ENCODE measurements around the gene CCDC197. TPM values are rescaled to one million over a fixed set of nuclear protein-coding genes. Genes with fewer than 3 reads are reported as not detected.

The CCDC197 gene
- total RNA-seq, 2 experiments from 2014 or later = not detected

DNA sequence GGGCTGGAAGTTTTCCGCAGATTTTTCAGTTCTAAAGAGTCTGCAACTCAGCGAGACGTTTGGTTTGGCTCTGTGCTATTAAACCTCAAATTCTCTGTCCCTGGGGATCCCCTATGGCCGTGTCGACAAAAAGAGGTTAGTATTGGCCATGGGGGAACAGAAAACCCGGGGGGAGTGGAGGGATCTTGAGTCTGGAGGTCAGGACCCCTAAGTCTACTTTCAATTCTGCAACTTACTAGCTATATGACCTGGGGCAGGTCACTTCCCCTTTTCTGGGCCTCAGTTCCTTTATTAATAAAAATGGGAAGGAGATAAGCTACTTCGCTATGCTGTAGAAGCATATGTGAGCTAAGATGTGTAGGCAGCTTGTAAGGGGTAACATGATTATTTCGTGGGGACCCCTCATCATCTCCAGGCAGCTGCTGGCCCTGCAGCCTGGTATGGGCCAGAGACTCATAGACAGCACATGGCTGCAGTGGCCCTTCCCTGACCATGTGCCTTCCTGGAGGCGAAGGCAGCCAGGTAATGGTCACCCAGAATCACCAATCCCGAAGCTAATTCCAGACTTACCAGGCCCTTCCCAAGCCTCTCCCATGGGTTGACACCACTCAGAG lies 29.4 kb upstream of the CCDC197 start:
- Mint-ChIP-seq H3K27ac (no peak overlapping the region), H3K9me3 (peaks cover 5% of the 10 kb centered on the region), H3K36me3 (ENCODE audit: low read depth) (peaks cover 12% of the 10 kb centered on the region), H3K4me1 (ENCODE audit: low read depth) (peaks cover 81% of the 10 kb centered on the region), H3K4me3 (no peak overlapping the region), H3K27me3 (no peaks in the 10 kb centered on the region)
- CTCF ChIA-PET = interaction anchor here (0.7 to 13.6 kb wide), 4 partner anchors 11 to 169 kb away, joined by 3 to 290 read pairs (median 31); partner anchors contain the start of gene CCDC197
- intact Hi-C loops (cut with micrococcal nuclease) = no loop called here
- POLR2A ChIA-PET = interaction anchor here (1.0 to 12.3 kb wide), 6 partner anchors 6 to 44 kb away, joined by 3 to 180 read pairs (median 4); no protein-coding TSS in a partner anchor
- TF ChIP-seq, protein P1, sequence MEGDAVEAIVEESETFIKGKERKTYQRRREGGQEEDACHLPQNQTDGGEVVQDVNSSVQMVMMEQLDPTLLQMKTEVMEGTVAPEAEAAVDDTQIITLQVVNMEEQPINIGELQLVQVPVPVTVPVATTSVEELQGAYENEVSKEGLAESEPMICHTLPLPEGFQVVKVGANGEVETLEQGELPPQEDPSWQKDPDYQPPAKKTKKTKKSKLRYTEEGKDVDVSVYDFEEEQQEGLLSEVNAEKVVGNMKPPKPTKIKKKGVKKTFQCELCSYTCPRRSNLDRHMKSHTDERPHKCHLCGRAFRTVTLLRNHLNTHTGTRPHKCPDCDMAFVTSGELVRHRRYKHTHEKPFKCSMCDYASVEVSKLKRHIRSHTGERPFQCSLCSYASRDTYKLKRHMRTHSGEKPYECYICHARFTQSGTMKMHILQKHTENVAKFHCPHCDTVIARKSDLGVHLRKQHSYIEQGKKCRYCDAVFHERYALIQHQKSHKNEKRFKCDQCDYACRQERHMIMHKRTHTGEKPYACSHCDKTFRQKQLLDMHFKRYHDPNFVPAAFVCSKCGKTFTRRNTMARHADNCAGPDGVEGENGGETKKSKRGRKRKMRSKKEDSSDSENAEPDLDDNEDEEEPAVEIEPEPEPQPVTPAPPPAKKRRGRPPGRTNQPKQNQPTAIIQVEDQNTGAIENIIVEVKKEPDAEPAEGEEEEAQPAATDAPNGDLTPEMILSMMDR (IDR thresholded peaks at IDR 0.05) = no peak
- ATAC-seq (no peak), DNase-seq (no peak)

DNA sequence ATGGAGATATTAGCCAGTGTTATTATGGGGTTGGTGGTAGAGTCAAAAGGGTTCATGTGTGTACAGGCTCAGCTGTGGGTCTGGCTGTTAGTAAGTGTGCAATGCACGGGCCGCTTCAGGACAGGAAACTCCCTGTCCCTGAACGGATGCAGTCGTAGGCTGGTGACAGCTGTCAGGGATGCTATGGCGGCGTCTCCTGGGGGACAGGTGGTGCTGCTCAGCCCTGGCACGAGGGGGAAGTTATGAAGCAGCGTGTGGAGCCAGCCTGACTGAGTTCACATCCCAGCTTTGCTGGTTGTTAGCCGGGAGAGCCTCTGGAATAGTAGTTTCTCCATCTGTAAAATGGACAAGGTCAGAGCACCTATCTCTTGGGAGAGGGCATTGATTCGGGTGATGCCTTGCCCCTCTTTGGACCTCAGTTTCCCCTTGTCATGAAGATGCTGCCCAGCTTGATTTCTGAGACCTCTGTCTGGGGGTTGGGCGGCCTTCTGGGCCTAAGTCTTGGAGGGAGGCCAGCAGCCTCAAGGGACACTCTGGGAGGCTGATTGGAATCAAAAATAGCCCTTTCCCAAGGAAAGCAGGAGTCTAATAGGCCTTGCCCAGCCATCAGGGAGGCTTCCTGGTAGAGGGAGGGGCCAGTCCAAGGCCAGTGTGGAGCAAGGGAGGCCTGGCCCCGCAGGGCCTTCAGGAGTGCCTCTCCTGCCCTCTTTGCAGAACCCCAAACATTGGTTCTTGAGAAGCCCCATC lies 27.8 kb upstream of the CCDC197 start:
- ChIA-PET CTCF (interaction anchor here (1.8 to 13.6 kb wide), 4 partner anchors 11 to 52 kb away, joined by 7 to 290 read pairs (median 63); partner anchors contain the start of gene CCDC197), POLR2A (interaction anchor here (0.5 to 12.3 kb wide), 4 partner anchors 7 to 116 kb away, joined by 4 to 180 read pairs (median 8); no protein-coding TSS in a partner anchor)
- Mint-ChIP-seq H3K27ac (no peak overlapping the region), H3K9me3 (peaks cover 5% of the 10 kb centered on the region), H3K4me1 (ENCODE audit: low read depth) (peaks cover 74% of the 10 kb centered on the region), H3K36me3 (ENCODE audit: low read depth) (peaks cover 8% of the 10 kb centered on the region), H3K27me3 (no peaks in the 10 kb centered on the region), H3K4me3 (no peak overlapping the region)
- TF ChIP-seq, protein P1 (IDR thresholded peaks at IDR 0.05) = no peak
- intact Hi-C loops (cut with micrococcal nuclease) = no loop called here
- no peak for DNase-seq
- ATAC-seq = no peak

DNA sequence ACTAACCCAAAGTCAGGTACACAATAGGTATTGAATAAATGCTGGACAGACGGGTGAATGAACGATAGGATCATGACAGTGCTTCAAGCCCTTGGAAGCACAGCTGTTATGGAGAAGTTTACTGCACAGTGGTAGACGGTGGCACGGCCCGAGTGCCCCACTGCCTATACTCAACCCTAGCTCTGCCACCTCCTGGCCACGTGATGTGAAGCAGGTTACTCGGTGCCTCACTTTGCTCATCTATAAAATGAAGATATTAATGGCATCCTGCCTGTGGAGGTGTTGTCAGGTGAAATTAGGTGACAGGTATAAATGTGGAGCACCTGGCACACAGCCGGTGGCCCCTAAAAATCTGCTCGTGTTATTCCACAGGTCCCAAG lies 26.5 kb upstream of the CCDC197 start:
- CTCF ChIA-PET = interaction anchor here (0.8 to 13.6 kb wide), 16 partner anchors 8 to 58 kb away, joined by 3 to 290 read pairs (median 8); partner anchors contain the start of gene CCDC197
- no peaks in the 10 kb centered on the region for H3K27me3 Mint-ChIP-seq
- TF ChIP-seq, protein P1 (IDR thresholded peaks at IDR 0.05) = peak; percentile 80
- H3K27ac Mint-ChIP-seq = peak overlapping the region; percentile 95
- H3K4me3 Mint-ChIP-seq = peak overlapping the region; percentile 76
- POLR2A ChIA-PET = interaction anchor here (1.0 to 12.3 kb wide), 10 partner anchors 8 to 31 kb away, joined by 3 to 180 read pairs (median 4); no protein-coding TSS in a partner anchor
- intact Hi-C loops (cut with micrococcal nuclease) = no loop called here
- DNase-seq (peak; percentile 80), ATAC-seq (peak; percentile 78)
- peaks cover 2% of the 10 kb centered on the region for H3K9me3 Mint-ChIP-seq
- H3K4me1 Mint-ChIP-seq (ENCODE audit: low read depth) = peaks cover 67% of the 10 kb centered on the region
- H3K36me3 Mint-ChIP-seq (ENCODE audit: low read depth) = peaks cover 5% of the 10 kb centered on the region

DNA sequence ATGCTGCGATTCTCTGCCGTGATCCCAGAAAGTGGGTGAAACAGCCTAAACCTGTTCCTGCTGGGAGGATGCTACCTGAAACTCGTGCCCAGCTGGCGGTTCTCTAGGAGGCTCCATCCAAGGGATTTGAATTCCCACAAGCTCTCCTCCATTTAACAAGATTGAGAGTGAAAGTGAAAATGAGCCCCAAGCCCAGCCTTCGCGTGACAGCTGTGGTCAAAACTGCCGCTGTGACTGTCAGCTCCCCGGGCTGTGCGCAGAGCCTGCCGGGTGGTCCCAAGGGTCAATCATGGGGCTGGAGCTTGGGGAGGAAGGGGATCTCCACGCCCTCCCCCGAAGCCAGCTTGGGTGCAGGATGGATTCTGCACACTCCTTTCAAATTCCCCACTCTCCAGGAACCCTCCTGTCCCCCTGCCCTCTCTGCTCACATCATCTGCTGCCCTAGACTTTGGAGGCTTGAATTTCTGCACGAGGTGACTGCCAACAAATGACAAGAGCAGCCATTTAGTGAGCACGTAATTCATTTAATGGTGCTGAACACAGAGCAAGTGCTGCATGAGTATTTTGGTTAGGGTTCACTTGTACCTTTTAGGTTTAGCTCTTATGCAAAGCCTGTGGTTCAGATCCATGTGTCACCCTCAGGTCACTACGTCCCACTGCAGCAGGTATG lies 26.0 kb upstream of the CCDC197 start:
- Mint-ChIP-seq H3K27me3 (no peaks in the 10 kb centered on the region), H3K36me3 (ENCODE audit: low read depth) (peaks cover 8% of the 10 kb centered on the region), H3K27ac (peak overlapping the region; percentile 95), H3K4me3 (peak overlapping the region; percentile 76), H3K9me3 (peaks cover 7% of the 10 kb centered on the region), H3K4me1 (ENCODE audit: low read depth) (peaks cover 69% of the 10 kb centered on the region)
- POLR2A ChIA-PET = interaction anchor here (0.6 to 12.3 kb wide), 12 partner anchors 9 to 33 kb away, joined by 3 to 180 read pairs (median 4); no protein-coding TSS in a partner anchor
- peak; percentile 87 for DNase-seq
- CTCF ChIA-PET = interaction anchor here (0.8 to 13.6 kb wide), 16 partner anchors 8 to 57 kb away, joined by 3 to 290 read pairs (median 8); partner anchors contain the start of gene CCDC197
- TF ChIP-seq, protein P1 (IDR thresholded peaks at IDR 0.05) = peak; percentile 58
- ATAC-seq = peak; percentile 70
- intact Hi-C loops (cut with micrococcal nuclease) = no loop called here
